ENCODE measurements around the gene NMT1. TPM values are rescaled to one million over a fixed set of nuclear protein-coding genes. Genes with fewer than 3 reads are reported as not detected.
A peak's percentile ranks its signal among the peaks of the same experiment; 100 is the strongest.

NMT1 gene
- total RNA-seq, 4 donors from 2014 or later = 58.5 to 79.3 (median 65.1) TPM

GRCh38 chr17:45125509-45125908 lies 64.4 kb downstream of the NMT1 start:
- Histone ChIP-seq H3K9me3 (no peaks in the 10 kb centered on the region), H3K36me3 (peaks cover 0 to 7% (median 7%) of the 10 kb centered on the region in 4 donors), H3K27me3 (no peaks in the 10 kb centered on the region), H3K4me3 (no peak overlapping the region), H3K27ac (replicated peaks in 1 of 4) (no peak overlapping the region), H3K4me1 (peaks cover 59 to 91% (median 86%) of the 10 kb centered on the region in 4 donors)
- DNase-seq (ENCODE audit: extremely low spot score) = no peak
- intact Hi-C loops (cut with DNase I) = no loop called here
- TF ChIP-seq POLR2AphosphoS5 (IDR thresholded peaks at IDR 0.05) (no peak), EP300 (IDR thresholded peaks at IDR 0.05) (no peak), POLR2A (IDR thresholded peaks at IDR 0.05; ENCODE audit: low read depth) (no peak), CTCF (IDR thresholded peaks at IDR 0.05) (no peak)
- WGBS = 96% methylated on average over 8 of the region's 8 CpGs

DNA sequence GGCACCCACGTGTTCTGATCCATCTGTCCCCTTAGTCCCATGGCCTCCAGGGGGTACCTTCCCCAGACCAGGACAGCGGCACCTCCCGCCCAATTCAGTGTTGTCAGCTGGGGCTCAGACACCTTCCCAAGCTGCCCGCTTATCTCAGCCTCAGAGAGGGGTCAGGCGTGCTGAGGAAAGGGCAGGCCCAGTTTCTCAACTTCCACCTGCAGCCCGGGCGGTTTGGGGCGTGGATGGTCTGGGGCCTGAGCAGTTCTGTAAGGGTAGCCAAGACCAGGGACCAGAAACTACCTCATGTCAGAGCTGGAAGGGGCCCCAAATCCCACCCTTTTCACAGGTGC lies 66.1 kb downstream of the NMT1 start:
- H3K27me3 ChIP-seq = no peaks in the 10 kb centered on the region
- intact Hi-C loops (cut with DNase I) = no loop called here
- H3K36me3 ChIP-seq = no peaks in the 10 kb centered on the region
- no peak for TF ChIP-seq EP300 (IDR thresholded peaks at IDR 0.05)
- no peak for TF ChIP-seq POLR2A (IDR thresholded peaks at IDR 0.05; ENCODE audit: low read depth)
- no peak for TF ChIP-seq POLR2AphosphoS5 (IDR thresholded peaks at IDR 0.05)
- no peak for TF ChIP-seq CTCF (IDR thresholded peaks at IDR 0.05)
- H3K9me3 ChIP-seq = no peaks in the 10 kb centered on the region
- peak overlapping the region; percentile 85 to 99 (median 98) for H3K27ac ChIP-seq (replicated peaks in 1 of 4)
- 84% methylated on average over 4 of the region's 8 CpGs for WGBS
- DNase-seq (ENCODE audit: extremely low spot score) = no peak
- H3K4me3 ChIP-seq = peak overlapping the region in 3 of 4 donors; percentile 25 to 45 (median 28)
- H3K4me1 ChIP-seq = peaks cover 68 to 92% (median 88%) of the 10 kb centered on the region in 4 donors

GRCh38 chr17:45127548-45128300 lies 66.6 kb downstream of the NMT1 start:
- Histone ChIP-seq H3K9me3 (no peaks in the 10 kb centered on the region), H3K27ac (replicated peaks in 1 of 4) (peak overlapping the region; percentile 85 to 99 (median 98)), H3K36me3 (no peaks in the 10 kb centered on the region), H3K27me3 (no peaks in the 10 kb centered on the region), H3K4me1 (peaks cover 68 to 87% (median 85%) of the 10 kb centered on the region in 4 donors), H3K4me3 (peak overlapping the region; percentile 14 to 45 (median 26))
- no peak for TF ChIP-seq CTCF (IDR thresholded peaks at IDR 0.05)
- TF ChIP-seq POLR2AphosphoS5 (IDR thresholded peaks at IDR 0.05) = peak; percentile 35 to 70
- 38% methylated on average over 16 of the region's 20 CpGs for WGBS
- intact Hi-C loops (cut with DNase I) = no loop called here
- no peak for DNase-seq (ENCODE audit: extremely low spot score)

- 83% methylated on average over 4 of the region's 5 CpGs for WGBS
- H3K9me3 ChIP-seq = no peaks in the 10 kb centered on the region
- H3K4me1 ChIP-seq = peaks cover 69 to 87% (median 84%) of the 10 kb centered on the region in 4 donors
- H3K36me3 ChIP-seq = no peaks in the 10 kb centered on the region
- H3K27ac ChIP-seq (replicated peaks in 1 of 4) = peak overlapping the region; percentile 85 to 99 (median 98)
- TF ChIP-seq CTCF (IDR thresholded peaks at IDR 0.05) (no peak), POLR2A (IDR thresholded peaks at IDR 0.05; ENCODE audit: low read depth) (no peak), POLR2AphosphoS5 (IDR thresholded peaks at IDR 0.05) (no peak), EP300 (IDR thresholded peaks at IDR 0.05) (no peak)
- peak overlapping the region; percentile 14 to 45 (median 26) for H3K4me3 ChIP-seq
- intact Hi-C loops (cut with DNase I) = no loop called here
- DNase-seq (ENCODE audit: extremely low spot score) = no peak
- no peaks in the 10 kb centered on the region for H3K27me3 ChIP-seq
Observed at GRCh38 chr17:45128331-45128730, 67.2 kb downstream of the NMT1 start.

Measured in esophagus muscularis mucosa (tissue), 4 donors.